ENCODE results near the gene DIDO1.

DIDO1 gene

GRCh38 chr20:62885046-62885895, 41.0 kb downstream of the DIDO1 start:
- H2AFZ ChIP-seq (ENCODE audit: low read depth, low read length) = no peak overlapping the region
- no peak overlapping the region for H3K27ac ChIP-seq (ENCODE audit: low read length, poor library complexity, severe bottlenecking)
- no peak overlapping the region for H2BK12ac ChIP-seq (ENCODE audit: low read length in 2 of 2)
- H4K91ac ChIP-seq (ENCODE audit: low read length) = peak overlapping the region; percentile 53
- no peak overlapping the region for H2BK5ac ChIP-seq (ENCODE audit: low read depth, low read length, poor library complexity, severe bottlenecking)
- no peak overlapping the region for H3K23ac ChIP-seq (ENCODE audit: low read length in 2 of 2)
- no peak overlapping the region for H3K4me2 ChIP-seq (ENCODE audit: low read length, poor library complexity, severe bottlenecking)
- no peak overlapping the region for H3K9ac ChIP-seq (ENCODE audit: low read length)
- WGBS = 97% methylated on average over 20 of the region's 20 CpGs
- no peak overlapping the region for H2BK120ac ChIP-seq (ENCODE audit: low read depth, low read length)
- H3K36me3 ChIP-seq (ENCODE audit: control insufficient read depth in 1 of 2, insufficient read depth in 2 of 2, low read depth in 1 of 2, low read length in 2 of 2) = peaks cover 66 to 67% of the 10 kb centered on the region in 2 experiments
- H4K8ac ChIP-seq (ENCODE audit: low read length) = no peak overlapping the region
- H3K18ac ChIP-seq (ENCODE audit: low read depth in 1 of 2, low read length in 2 of 2) = no peak overlapping the region
- H3K9me3 ChIP-seq (ENCODE audit: control insufficient read depth, low read length) = no peaks in the 10 kb centered on the region
- no peaks in the 10 kb centered on the region for H3K27me3 ChIP-seq (ENCODE audit: control insufficient read depth in 1 of 2, insufficient read depth in 1 of 2, low read length in 2 of 2)
- no peak for DNase-seq
- H3K4ac ChIP-seq (ENCODE audit: low read depth in 1 of 2, low read length in 2 of 2) = no peak overlapping the region
- peak overlapping the region; percentile 11 for H2AK5ac ChIP-seq (ENCODE audit: low read length, severe bottlenecking)
- no peak overlapping the region for H3K4me3 ChIP-seq (ENCODE audit: insufficient read depth in 1 of 2, low read depth in 1 of 2, low read length in 2 of 2)
- H2BK15ac ChIP-seq (ENCODE audit: low read depth, poor library complexity, severe bottlenecking) = no peak overlapping the region
- H3K4me1 ChIP-seq (ENCODE audit: control insufficient read depth, insufficient read depth, low read depth, low read length) = peaks cover 31% of the 10 kb centered on the region
- H3K79me1 ChIP-seq (replicated peaks; ENCODE audit: low read length, poor library complexity, severe bottlenecking) = peaks cover 27% of the 10 kb centered on the region
- H3K14ac ChIP-seq (ENCODE audit: low read length in 2 of 2) = no peak overlapping the region

- H3K79me1 ChIP-seq (replicated peaks; ENCODE audit: low read length, poor library complexity, severe bottlenecking) = peaks cover 30% of the 10 kb centered on the region
- no peak overlapping the region for H2BK12ac ChIP-seq (ENCODE audit: low read length in 2 of 2)
- H3K9me3 ChIP-seq (ENCODE audit: control insufficient read depth, low read length) = no peaks in the 10 kb centered on the region
- no peak overlapping the region for H2AK5ac ChIP-seq (ENCODE audit: low read length, severe bottlenecking)
- H3K9ac ChIP-seq (ENCODE audit: low read length) = no peak overlapping the region
- no peak overlapping the region for H3K4me3 ChIP-seq (ENCODE audit: insufficient read depth in 1 of 2, low read depth in 1 of 2, low read length in 2 of 2)
- no peak overlapping the region for H3K23ac ChIP-seq (ENCODE audit: low read length in 2 of 2)
- H3K36me3 ChIP-seq (ENCODE audit: control insufficient read depth in 1 of 2, insufficient read depth in 2 of 2, low read depth in 1 of 2, low read length in 2 of 2) = peaks cover 61 to 67% of the 10 kb centered on the region in 2 experiments
- no peak overlapping the region for H2AFZ ChIP-seq (ENCODE audit: low read depth, low read length)
- peak overlapping the region in 1 of 2 experiments; percentile 38 for H3K14ac ChIP-seq (ENCODE audit: low read length in 2 of 2)
- peaks cover 31% of the 10 kb centered on the region for H3K4me1 ChIP-seq (ENCODE audit: control insufficient read depth, insufficient read depth, low read depth, low read length)
- no peak overlapping the region for H2BK5ac ChIP-seq (ENCODE audit: low read depth, low read length, poor library complexity, severe bottlenecking)
- no peak overlapping the region for H3K18ac ChIP-seq (ENCODE audit: low read depth in 1 of 2, low read length in 2 of 2)
- no peaks in the 10 kb centered on the region for H3K27me3 ChIP-seq (ENCODE audit: control insufficient read depth in 1 of 2, insufficient read depth in 1 of 2, low read length in 2 of 2)
- H4K91ac ChIP-seq (ENCODE audit: low read length) = no peak overlapping the region
- no peak overlapping the region for H3K4me2 ChIP-seq (ENCODE audit: low read length, poor library complexity, severe bottlenecking)
- DNase-seq = no peak
- H2BK15ac ChIP-seq (ENCODE audit: low read depth, poor library complexity, severe bottlenecking) = no peak overlapping the region
- no peak overlapping the region for H2BK120ac ChIP-seq (ENCODE audit: low read depth, low read length)
- H3K27ac ChIP-seq (ENCODE audit: low read length, poor library complexity, severe bottlenecking) = no peak overlapping the region
- no peak overlapping the region for H3K4ac ChIP-seq (ENCODE audit: low read depth in 1 of 2, low read length in 2 of 2)
- WGBS = 91% methylated on average over 8 of the region's 8 CpGs
- H4K8ac ChIP-seq (ENCODE audit: low read length) = no peak overlapping the region
These were observed 41.7 kb downstream of the DIDO1 start for GRCh38 chr20:62884556-62884955.

- Histone ChIP-seq H2AFZ (ENCODE audit: low read depth, low read length) (no peak overlapping the region), H3K9me3 (ENCODE audit: control insufficient read depth, low read length) (no peaks in the 10 kb centered on the region), H4K91ac (ENCODE audit: low read length) (no peak overlapping the region), H3K4me3 (ENCODE audit: insufficient read depth in 1 of 2, low read depth in 1 of 2, low read length in 2 of 2) (no peak overlapping the region), H3K27ac (ENCODE audit: low read length, poor library complexity, severe bottlenecking) (no peak overlapping the region), H3K14ac (ENCODE audit: low read length in 2 of 2) (no peak overlapping the region), H3K4ac (ENCODE audit: low read depth in 1 of 2, low read length in 2 of 2) (no peak overlapping the region), H2AK5ac (ENCODE audit: low read length, severe bottlenecking) (no peak overlapping the region), H2BK15ac (ENCODE audit: low read depth, poor library complexity, severe bottlenecking) (no peak overlapping the region), H3K79me1 (replicated peaks; ENCODE audit: low read length, poor library complexity, severe bottlenecking) (peaks cover 33% of the 10 kb centered on the region), H3K4me1 (ENCODE audit: control insufficient read depth, insufficient read depth, low read depth, low read length) (peaks cover 24% of the 10 kb centered on the region), H2BK12ac (ENCODE audit: low read length in 2 of 2) (no peak overlapping the region), H4K8ac (ENCODE audit: low read length) (no peak overlapping the region), H3K36me3 (ENCODE audit: control insufficient read depth in 1 of 2, insufficient read depth in 2 of 2, low read depth in 1 of 2, low read length in 2 of 2) (peaks cover 46 to 54% of the 10 kb centered on the region in 2 experiments), H3K4me2 (ENCODE audit: low read length, poor library complexity, severe bottlenecking) (no peak overlapping the region), H3K27me3 (ENCODE audit: control insufficient read depth in 1 of 2, insufficient read depth in 1 of 2, low read length in 2 of 2) (no peaks in the 10 kb centered on the region), H2BK5ac (ENCODE audit: low read depth, low read length, poor library complexity, severe bottlenecking) (no peak overlapping the region), H3K18ac (ENCODE audit: low read depth in 1 of 2, low read length in 2 of 2) (no peak overlapping the region), H3K9ac (ENCODE audit: low read length) (no peak overlapping the region), H2BK120ac (ENCODE audit: low read depth, low read length) (no peak overlapping the region), H3K23ac (ENCODE audit: low read length in 2 of 2) (no peak overlapping the region)
- DNase-seq = no peak
- 98% methylated on average over 10 of the region's 15 CpGs for WGBS
These were observed 43.9 kb downstream of the DIDO1 start for GRCh38 chr20:62882426-62882825.

DNA sequence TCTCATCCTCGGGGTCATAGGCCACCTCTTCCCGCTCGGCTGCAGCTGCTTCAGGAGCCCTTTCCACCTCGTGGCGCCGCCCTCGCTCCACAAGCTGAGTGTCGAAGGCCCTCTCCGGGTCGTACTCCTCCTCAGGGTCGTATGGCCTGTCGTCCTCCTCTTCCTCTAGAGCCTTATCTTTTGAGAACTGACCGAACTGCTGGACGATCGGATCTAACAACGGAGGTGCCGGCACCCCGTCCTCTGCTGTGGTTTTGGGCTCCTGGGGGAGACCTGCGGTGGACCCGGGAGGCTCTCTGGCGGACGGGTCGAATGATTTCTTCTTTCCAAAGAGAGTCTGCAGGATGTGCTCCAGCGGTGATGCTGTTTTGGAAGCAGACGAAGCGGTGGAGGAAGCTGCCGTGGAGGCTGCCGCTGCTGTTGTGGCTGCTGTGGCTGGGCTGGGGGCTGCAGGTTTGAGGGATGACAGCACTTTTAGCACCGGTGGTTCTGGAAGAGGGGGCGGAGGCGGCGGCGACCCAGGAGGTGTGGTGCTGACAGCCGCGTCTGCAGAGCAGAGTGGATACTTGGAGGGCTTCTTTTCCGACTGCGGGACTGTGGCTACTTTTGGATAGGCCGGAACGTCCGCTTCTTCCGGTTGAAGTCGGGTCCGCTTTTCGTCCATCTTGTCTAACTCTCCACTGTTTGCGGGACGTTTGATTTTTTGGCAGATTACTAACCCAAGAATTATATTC, 44.5 kb downstream of the DIDO1 start:
- Histone ChIP-seq H4K8ac (ENCODE audit: low read length) (no peak overlapping the region), H2BK12ac (ENCODE audit: low read length in 2 of 2) (no peak overlapping the region), H2BK5ac (ENCODE audit: low read depth, low read length, poor library complexity, severe bottlenecking) (no peak overlapping the region), H3K23ac (ENCODE audit: low read length in 2 of 2) (no peak overlapping the region), H3K4me2 (ENCODE audit: low read length, poor library complexity, severe bottlenecking) (no peak overlapping the region), H2BK15ac (ENCODE audit: low read depth, poor library complexity, severe bottlenecking) (no peak overlapping the region), H3K9me3 (ENCODE audit: control insufficient read depth, low read length) (no peaks in the 10 kb centered on the region), H3K27ac (ENCODE audit: low read length, poor library complexity, severe bottlenecking) (no peak overlapping the region), H4K91ac (ENCODE audit: low read length) (no peak overlapping the region), H3K18ac (ENCODE audit: low read depth in 1 of 2, low read length in 2 of 2) (no peak overlapping the region), H3K14ac (ENCODE audit: low read length in 2 of 2) (no peak overlapping the region), H2AFZ (ENCODE audit: low read depth, low read length) (no peak overlapping the region), H3K4me3 (ENCODE audit: insufficient read depth in 1 of 2, low read depth in 1 of 2, low read length in 2 of 2) (no peak overlapping the region), H3K27me3 (ENCODE audit: control insufficient read depth in 1 of 2, insufficient read depth in 1 of 2, low read length in 2 of 2) (no peaks in the 10 kb centered on the region), H3K9ac (ENCODE audit: low read length) (no peak overlapping the region), H3K4ac (ENCODE audit: low read depth in 1 of 2, low read length in 2 of 2) (no peak overlapping the region), H3K36me3 (ENCODE audit: control insufficient read depth in 1 of 2, insufficient read depth in 2 of 2, low read depth in 1 of 2, low read length in 2 of 2) (peaks cover 40 to 58% of the 10 kb centered on the region in 2 experiments), H3K4me1 (ENCODE audit: control insufficient read depth, insufficient read depth, low read depth, low read length) (peaks cover 26% of the 10 kb centered on the region), H2AK5ac (ENCODE audit: low read length, severe bottlenecking) (no peak overlapping the region), H2BK120ac (ENCODE audit: low read depth, low read length) (no peak overlapping the region), H3K79me1 (replicated peaks; ENCODE audit: low read length, poor library complexity, severe bottlenecking) (peaks cover 33% of the 10 kb centered on the region)
- DNase-seq = no peak
- WGBS = 96% methylated on average over 46 of the region's 46 CpGs
